Liver (tissue), 9 donors: Measurements from ENCODE around the gene C4orf36. TPM values are rescaled to one million over a fixed set of nuclear protein-coding genes. Genes with fewer than 3 reads are reported as not detected.

Experiments
- DNase-seq: peaks from one replicate; pipeline ENCODE4 v3.0.0-alpha.2; 2017; ENCODE audit warnings: low spot score
- H3K27ac ChIP-seq, 2 donors: one replicate each; pipeline ENCODE4 v1.7.0; 2013; ENCODE audit warnings: inconsistent platforms in 2 of 2, low read length in 2 of 2, control low read depth in 1 of 2, low read depth in 1 of 2, mild to moderate bottlenecking in 1 of 2
- H3K27me3 ChIP-seq, 4 donors: one replicate each; pipeline versions ENCODE4 v1.6.1 to v1.7.0; 2013; ENCODE audit warnings: low read length in 3 of 4, inconsistent platforms in 1 of 4, mild to moderate bottlenecking in 1 of 4, moderate library complexity in 1 of 4; ENCODE audit not compliant: control insufficient read depth in 4 of 4, insufficient read depth in 4 of 4
- H3K36me3 ChIP-seq, 4 donors: one replicate each; pipeline versions ENCODE4 v1.6.1 to v1.7.0; 2013; ENCODE audit warnings: low read length in 3 of 4, mild to moderate bottlenecking in 3 of 4, low read depth in 1 of 4, moderate library complexity in 1 of 4; ENCODE audit not compliant: control insufficient read depth in 4 of 4, insufficient read depth in 3 of 4
- H3K4me1 ChIP-seq, 4 donors: one replicate each; pipeline versions ENCODE4 v1.6.1 to v1.7.0; 2013; ENCODE audit warnings: low read length in 3 of 4, mild to moderate bottlenecking in 3 of 4, moderate library complexity in 1 of 4; ENCODE audit not compliant: control insufficient read depth in 4 of 4, insufficient read depth in 4 of 4
- H3K4me3 ChIP-seq, 3 donors: one replicate each; pipeline versions ENCODE4 v1.6.1 to v1.7.0; 2013; ENCODE audit warnings: low read length in 3 of 3, control low read depth in 1 of 3, low read depth in 1 of 3, mild to moderate bottlenecking in 1 of 3
- H3K9ac ChIP-seq, 2 donors: one replicate each; pipeline ENCODE4 v1.7.0; 2013; ENCODE audit warnings: low read length in 2 of 2, mild to moderate bottlenecking in 2 of 2, moderate library complexity in 2 of 2, control low read depth in 1 of 2, low read depth in 1 of 2
- H3K9me3 ChIP-seq, 4 donors: one replicate each; pipeline versions ENCODE4 v1.6.1 to v1.7.0; 2013; ENCODE audit warnings: low read length in 3 of 4; ENCODE audit not compliant: control insufficient read depth in 4 of 4
- ATF3 ChIP-seq: IDR thresholded peaks from 2 replicates; pipeline ENCODE4 v1.6.1; 2016; ENCODE audit warnings: antibody characterized with exemption
- CTCF ChIP-seq: fragments of 150-350 bp; IDR thresholded peaks from 2 replicates; pipeline ENCODE4 v1.5.1; 2017; ENCODE audit warnings: improper control_type of control experiment, low read depth, low read length; ENCODE audit not compliant: missing input control
- EGR1 ChIP-seq, 2 donors: IDR thresholded peaks; 2 replicates each; pipeline ENCODE4 v1.6.1; 2016 to 2018; ENCODE audit warnings: antibody characterized with exemption in 2 of 2, low read depth in 2 of 2
- FOXA1 ChIP-seq: IDR thresholded peaks from 2 replicates; pipeline ENCODE4 v1.6.1; 2016; ENCODE audit warnings: antibody characterized with exemption
- FOXA2 ChIP-seq: IDR thresholded peaks from 2 replicates; pipeline ENCODE4 v1.6.1; 2016; ENCODE audit warnings: antibody characterized with exemption
- GABPA ChIP-seq, 2 donors: IDR thresholded peaks in 1 of 2; conservative IDR thresholded peaks in 1 of 2; 2 replicates each; pipeline ENCODE4 v1.6.1; 2016; ENCODE audit warnings: antibody characterized with exemption in 2 of 2, mild to moderate bottlenecking in 1 of 2, moderate library complexity in 1 of 2
- HNF4A ChIP-seq, 2 donors: conservative IDR thresholded peaks; 2 replicates each; pipeline ENCODE4 v1.6.1; 2016; ENCODE audit warnings: antibody characterized with exemption in 2 of 2, mild to moderate bottlenecking in 2 of 2
- HNF4G ChIP-seq: IDR thresholded peaks from 2 replicates; pipeline ENCODE4 v1.6.1; 2016; ENCODE audit warnings: antibody characterized with exemption
- JUND ChIP-seq, 2 donors: IDR thresholded peaks; 2 replicates each; pipeline ENCODE4 v1.6.1; 2016; ENCODE audit warnings: antibody characterized with exemption in 2 of 2
- MAX ChIP-seq: IDR thresholded peaks from 2 replicates; pipeline ENCODE4 v1.6.1; 2016; ENCODE audit warnings: antibody characterized with exemption
- RAD21 ChIP-seq, 2 donors: IDR thresholded peaks; 2 replicates each; pipeline ENCODE4 v1.6.1; 2016; ENCODE audit warnings: antibody characterized with exemption in 2 of 2, mild to moderate bottlenecking in 2 of 2
- REST ChIP-seq: IDR thresholded peaks from 2 replicates; pipeline ENCODE4 v1.6.1; 2016; ENCODE audit warnings: antibody characterized with exemption, mild to moderate bottlenecking
- RXRA ChIP-seq, 2 donors: IDR thresholded peaks; 2 replicates each; pipeline ENCODE4 v1.6.1; 2017 to 2018; ENCODE audit warnings: antibody characterized with exemption in 2 of 2, mild to moderate bottlenecking in 1 of 2
- SP1 ChIP-seq: IDR thresholded peaks from 2 replicates; pipeline ENCODE4 v1.6.1; 2018; ENCODE audit warnings: antibody characterized with exemption, mild to moderate bottlenecking
- TAF1 ChIP-seq: conservative IDR thresholded peaks from 2 replicates; pipeline ENCODE4 v1.6.1; 2016; ENCODE audit warnings: antibody characterized with exemption, mild to moderate bottlenecking
- ZBTB33 ChIP-seq: IDR thresholded peaks from 2 replicates; pipeline ENCODE4 v1.6.1; 2016; ENCODE audit warnings: antibody characterized with exemption
- WGBS: extraction: QIAGEN DNeasy Blood & Tissue Kit; methylation state at CpG from one replicate; pipeline ENCODE4 v1.1.7; 2013; 5-methylcytosine and 5-hydroxymethylcytosine counted together
- polyA plus RNA-seq, 2 donors: library from polyadenylated mRNA; stranded (reverse) in 1 of 2; unstranded in 1 of 2; fragments of 200-250 nt in 1 of 2; fragments of >200 nt in 1 of 2; fragmentation: Nextera tagmentation in 1 of 2; extraction: Ambion mirVana in 1 of 2; gene quantifications; one replicate each; pipeline versions ENCODE4 v1.2.1 to v1.2.3, GENCODE V29; 2013 to 2015
- total RNA-seq, 2 donors: library from RNA; depleted of rRNA; stranded (reverse); fragments of >200 nt; gene quantifications; one replicate each; pipeline ENCODE4 v1.2.3, GENCODE V29; 2014
- donor health status: healthy.
- donor health status: healthy.
- donor health status: healthy.
- donor health status: healthy.
- donor health status: healthy.

C4orf36 gene
- total and polyA plus RNA-seq, 4 donors, result 0.09 TPM; not detected in 3

- Histone ChIP-seq H3K4me1 (no peaks in the 10 kb centered on the region), H3K27me3 (no peaks in the 10 kb centered on the region), H3K36me3 (no peaks in the 10 kb centered on the region), H3K27ac (no peak overlapping the region), H3K9me3 (peaks cover 3 to 9% (median 6%) of the 10 kb centered on the region in 4 donors), H3K9ac (no peak overlapping the region), H3K4me3 (no peak overlapping the region)
- TF ChIP-seq FOXA1 (no peak), ATF3 (no peak), JUND (IDR thresholded peaks at IDR 0.05) (no peak), HNF4G (no peak), CTCF (no peak), REST (no peak), EGR1 (IDR thresholded peaks at IDR 0.05; ENCODE audit: low read depth in 2 of 2) (no peak)
- 93% methylated on average over 2 of the region's 2 CpGs for WGBS
- DNase-seq, result no peak
These were observed 13.6 kb downstream of the C4orf36 start for GRCh38 chr4:86878640-86879039.

- no peak overlapping the region for H3K4me3 ChIP-seq
- 95% methylated on average over 4 of the region's 4 CpGs for WGBS
- H3K4me1 ChIP-seq, result no peaks in the 10 kb centered on the region
- H3K9ac ChIP-seq, result no peak overlapping the region
- H3K36me3 ChIP-seq, result no peaks in the 10 kb centered on the region
- no peak overlapping the region for H3K27ac ChIP-seq
- no peak for DNase-seq
- H3K9me3 ChIP-seq, result peaks cover 3 to 9% (median 6%) of the 10 kb centered on the region in 4 donors
- no peaks in the 10 kb centered on the region for H3K27me3 ChIP-seq
- TF ChIP-seq TAF1 (no peak), ATF3 (no peak), SP1 (no peak), RXRA (IDR thresholded peaks at IDR 0.05) (no peak), ZBTB33 (no peak), RAD21 (IDR thresholded peaks at IDR 0.05) (no peak), FOXA2 (no peak), HNF4A (conservative IDR thresholded peaks at IDR 0.05) (no peak), JUND (IDR thresholded peaks at IDR 0.05) (no peak), FOXA1 (no peak), EGR1 (IDR thresholded peaks at IDR 0.05; ENCODE audit: low read depth in 2 of 2) (no peak), REST (no peak), GABPA (IDR thresholded peaks at IDR 0.05 in 1 of 2, conservative IDR thresholded peaks at IDR 0.05 in 1 of 2) (no peak), MAX (no peak)
These were observed 15.1 kb downstream of the C4orf36 start for GRCh38 chr4:86876894-86877685.
